GM19351 (cell line): ENCODE measurements around the gene GADD45B.
"Not testable (repeated sequence)": the region's sequence is repeated elsewhere in the genome, so short reads cannot be mapped to it uniquely, and the experiment has no call there.

ENCODE experiments used
- ATAC-seq: cut with Tn5 transposase; IDR thresholded peaks from one replicate; pipeline ENCODE4 v1.9.1; 2021; ENCODE audit warnings: mild to moderate bottlenecking, moderate library complexity; ENCODE audit not compliant: unreplicated experiment

The GADD45B gene

GRCh38 chr19:2468596-2468995 lies 7.3 kb upstream of the GADD45B start:
- no peak for ATAC-seq

- no peak for ATAC-seq
Observed at GRCh38 chr19:2469102-2469914, 6.6 kb upstream of the GADD45B start.

- ATAC-seq, result not testable (repeated sequence)
Observed at GRCh38 chr19:2469915-2470200, 6.1 kb upstream of the GADD45B start.

GRCh38 chr19:2474232-2475017 lies 1.5 kb upstream of the GADD45B start:
- ATAC-seq, result peak; percentile 25

GRCh38 chr19:2475018-2475701 lies 767 bp upstream of the GADD45B start:
- no peak for ATAC-seq

- no peak for ATAC-seq
Observed at GRCh38 chr19:2476451-2477140, 669 bp downstream of the GADD45B start.

- no peak for ATAC-seq
Observed at GRCh38 chr19:2477141-2477710, 1.3 kb downstream of the GADD45B start.

- ATAC-seq, result no peak
Observed at GRCh38 chr19:2477732-2478191, 1.8 kb downstream of the GADD45B start.

- no peak for ATAC-seq
Observed at GRCh38 chr19:2478278-2478755, 2.4 kb downstream of the GADD45B start.

- ATAC-seq, result no peak
Observed at GRCh38 chr19:2478756-2479555, 3.0 kb downstream of the GADD45B start.

- no peak for ATAC-seq
Observed at GRCh38 chr19:2479556-2480194, 3.7 kb downstream of the GADD45B start.

GRCh38 chr19:2481466-2481865 lies 5.5 kb downstream of the GADD45B start:
- ATAC-seq, result no peak

- ATAC-seq, result no peak
Observed at GRCh38 chr19:2482354-2483038, 6.6 kb downstream of the GADD45B start.

GRCh38 chr19:2483084-2483483 lies 7.2 kb downstream of the GADD45B start:
- ATAC-seq, result no peak

- ATAC-seq, result no peak
Observed at GRCh38 chr19:2483484-2484151, 7.7 kb downstream of the GADD45B start.

- ATAC-seq, result no peak
Observed at GRCh38 chr19:2484178-2484937, 8.4 kb downstream of the GADD45B start.

- ATAC-seq, result no peak
Observed at GRCh38 chr19:2485428-2485827, 9.5 kb downstream of the GADD45B start.
